Heart right ventricle (tissue), 16 donors: Measurements from ENCODE around the gene MBD5. TPM values are rescaled to one million over a fixed set of nuclear protein-coding genes. Genes with fewer than 3 reads are reported as not detected.

Experiments
- ATAC-seq, 8 donors: fragments of 200-7000 bp; cut with Tn5 transposase; one replicate each; pipeline ENCODE4 v1.9.1; 2020; ENCODE audit warnings: mild to moderate bottlenecking in 8 of 8, moderate library complexity in 8 of 8, moderate number of reproducible peaks in 1 of 8
- DNase-seq, 2 donors: peaks; one replicate each; pipeline ENCODE4 v3.0.0-alpha.2; 2020
- H3K27ac ChIP-seq, 10 donors: fragments of 200-600 bp; sonication (generic) in 2 of 10; one replicate each; pipeline versions ENCODE4 v1.5.0 to v1.8.0; 2020 to 2022; ENCODE audit warnings: mild to moderate bottlenecking in 3 of 10
- H3K27me3 ChIP-seq, 7 donors: fragments of 200-600 bp; one replicate each; pipeline ENCODE4 v1.8.0; 2021 to 2022; ENCODE audit warnings: mild to moderate bottlenecking in 2 of 7
- H3K36me3 ChIP-seq, 9 donors: fragments of 200-600 bp; sonication (generic) in 1 of 9; one replicate each; pipeline versions ENCODE4 v1.5.0 to v1.8.0; 2020 to 2022; ENCODE audit warnings: mild to moderate bottlenecking in 2 of 9
- H3K4me1 ChIP-seq, 9 donors: fragments of 200-600 bp; sonication (generic) in 1 of 9; one replicate each; pipeline versions ENCODE4 v1.5.0 to v1.8.0; 2020 to 2022; ENCODE audit warnings: mild to moderate bottlenecking in 4 of 9
- H3K4me3 ChIP-seq, 10 donors: fragments of 200-600 bp; sonication (generic) in 2 of 10; one replicate each; pipeline versions ENCODE4 v1.5.0 to v1.8.0; 2020 to 2022; ENCODE audit warnings: mild to moderate bottlenecking in 7 of 10, moderate library complexity in 2 of 10
- H3K9me3 ChIP-seq, 11 donors: fragments of 200-600 bp in 10 of 11; sonication (generic) in 2 of 11; one replicate each; pipeline versions ENCODE4 v1.5.0 to v1.8.0; 2013 to 2022; ENCODE audit warnings: mild to moderate bottlenecking in 2 of 11, control low read depth in 1 of 11, moderate library complexity in 1 of 11
- CTCF ChIP-seq, 9 donors: fragments of 200-600 bp; sonication (generic) in 2 of 9; IDR thresholded peaks; one replicate each; pipeline versions ENCODE4 v1.5.0 to v1.8.0; 2021 to 2022; ENCODE audit warnings: antibody characterized with exemption in 9 of 9, mild to moderate bottlenecking in 5 of 9, moderate library complexity in 1 of 9
- WGBS, 2 donors: extraction: QIAGEN DNeasy Blood & Tissue Kit; methylation state at CpG; one replicate each; pipeline ENCODE4 v1.1.7; 2013; ENCODE audit warnings: inconsistent platforms in 1 of 2; 5-methylcytosine and 5-hydroxymethylcytosine counted together
- intact Hi-C, 10 donors: fragments of 100-400 bp; cut with DNase I; formaldehyde crosslinking; loops; one replicate each; pipeline versions ENCODE4 v1.11.1 to v1.14.2; 2022
- polyA plus RNA-seq, 2 donors: library from polyadenylated mRNA; stranded (reverse); fragments of 200-250 nt; gene quantifications; one replicate each; pipeline ENCODE4 v1.2.3, GENCODE V29; 2013
- total RNA-seq, 10 donors: library from RNA; stranded (reverse); fragmentation: NEBNext Ultra II Directional in 3 of 10; extraction: Animal tissue kit (Norgen Biotek cat#: 25700) in 3 of 10; gene quantifications; one replicate each; pipeline versions ENCODE4 v1.2.1 to v1.2.4, GENCODE V29; 2021 to 2023
- donor health status: Arrhythmogenic right ventricular cardiomyopathy.
- donor health status: ischemic (EF 13 %, LVEDD 7.1; RV severe dilation, severe dysfunction).
- donor health status: healthy with polysubstance abuse.
- donor health status: DM: no; HTN: yes; CAD: no.
- donor health status: DM: no; HTN: no; CAD: no.
- donor health status: ischemic (EF 25% LVEDD 6.9; RV normal size, moderate dysfunction).
- donor health status: ischemic (EF 25% LVEDD 5.7; RV mildly dilated, moderate dysfunction).
- donor health status: healthy.
- donor health status: DM: yes; HTN: yes; CAD: no.
- donor health status: Ischemic cardiomyopathy.
- donor health status: ischemic (EF 35%, LVEDD 5.7; RV mildly dilated, moderate dysfunction).
- donor health status: nonischemic (EF 11% LVEDD 7.7; RV severe dilation, severe dysfunction).
- donor health status: DM: yes; HTN: yes; CAD: no.
- donor health status: PGD.
- donor health status: ischemic (EF 29% LVEDD 5.4; RV normal size, mild dysfunction).
- donor health status: nonischemic (EF 23%, LVEDD 6.1; RV moderate dilation, normal function).

Gene MBD5
- total and polyA plus RNA-seq, 12 donors: 3.4 to 39.8 (median 35.2) TPM

- H3K36me3 ChIP-seq: peaks cover 0 to 42% (median 7%) of the 10 kb centered on the region in 9 donors
- ATAC-seq: no peak
- peaks cover 0 to 22% (median 5%) of the 10 kb centered on the region in 11 donors for H3K9me3 ChIP-seq
- intact Hi-C loops: no loop called here
- H3K27ac ChIP-seq: no peak overlapping the region
- DNase-seq: no peak
- H3K4me3 ChIP-seq: no peak overlapping the region
- no peaks in the 10 kb centered on the region for H3K27me3 ChIP-seq
- WGBS, 2 donors: 83 to 87% methylated on average over 3 of the region's 3 CpGs
- no peaks in the 10 kb centered on the region for H3K4me1 ChIP-seq
- no peak for TF ChIP-seq CTCF (IDR thresholded peaks at IDR 0.05)
These were observed 211.0 kb downstream of the MBD5 start for GRCh38 chr2:148231858-148232257.

GRCh38 chr2:148234143-148234542, 213.3 kb downstream of the MBD5 start:
- intact Hi-C loops: no loop called here
- 47 to 56% methylated on average over 1 of the region's 1 CpG for WGBS, 2 donors
- Histone ChIP-seq H3K4me1 (no peaks in the 10 kb centered on the region), H3K9me3 (peaks cover 0 to 22% (median 5%) of the 10 kb centered on the region in 11 donors), H3K27ac (no peak overlapping the region), H3K27me3 (no peaks in the 10 kb centered on the region), H3K36me3 (peaks cover 0 to 57% (median 6%) of the 10 kb centered on the region in 9 donors), H3K4me3 (no peak overlapping the region)
- no peak for TF ChIP-seq CTCF (IDR thresholded peaks at IDR 0.05)
- ATAC-seq (no peak), DNase-seq (no peak)

GRCh38 chr2:148237911-148238310, 217.0 kb downstream of the MBD5 start:
- no peak for DNase-seq
- Histone ChIP-seq H3K4me3 (no peak overlapping the region), H3K4me1 (no peaks in the 10 kb centered on the region), H3K36me3 (peaks cover 0 to 66% (median 11%) of the 10 kb centered on the region in 9 donors), H3K27ac (no peak overlapping the region), H3K9me3 (peaks cover 0 to 35% (median 16%) of the 10 kb centered on the region in 11 donors), H3K27me3 (no peaks in the 10 kb centered on the region)
- no peak for ATAC-seq
- no peak for TF ChIP-seq CTCF (IDR thresholded peaks at IDR 0.05)
- intact Hi-C loops: no loop called here

- intact Hi-C loops: no loop called here
- WGBS, 2 donors: 93 to 94% methylated on average over 4 of the region's 4 CpGs
- ATAC-seq (no peak), DNase-seq (no peak)
- Histone ChIP-seq H3K4me3 (no peak overlapping the region), H3K4me1 (no peaks in the 10 kb centered on the region), H3K27me3 (no peaks in the 10 kb centered on the region), H3K9me3 (peaks cover 0 to 35% (median 16%) of the 10 kb centered on the region in 11 donors), H3K27ac (no peak overlapping the region), H3K36me3 (peaks cover 0 to 63% (median 11%) of the 10 kb centered on the region in 9 donors)
- TF ChIP-seq CTCF (IDR thresholded peaks at IDR 0.05): no peak
These were observed 217.7 kb downstream of the MBD5 start for GRCh38 chr2:148238561-148238960.
